HG02840 (cell line): ENCODE measurements around the gene AFF1.
"Not testable (repeated sequence)": the region's sequence is repeated elsewhere in the genome, so short reads cannot be mapped to it uniquely, and the experiment has no call there.

ENCODE experiments used
- ATAC-seq: cut with Tn5 transposase; IDR thresholded peaks from one replicate; pipeline ENCODE4 v1.9.1; 2021; ENCODE audit warnings: mild to moderate bottlenecking, moderate library complexity, moderate number of reproducible peaks; ENCODE audit not compliant: unreplicated experiment, low FRiP score

Gene AFF1

GRCh38 chr4:87007528-87008446 is 73.0 kb downstream of the AFF1 start:
- no peak for ATAC-seq

GRCh38 chr4:87009095-87009648 is 74.4 kb downstream of the AFF1 start:
- no peak for ATAC-seq

GRCh38 chr4:87010192-87010591 is 75.4 kb downstream of the AFF1 start:
- no peak for ATAC-seq

- no peak for ATAC-seq
These were observed 76.7 kb downstream of the AFF1 start for GRCh38 chr4:87011340-87012034.

GRCh38 chr4:87012265-87012953 is 77.6 kb downstream of the AFF1 start:
- ATAC-seq = peak; percentile 64

DNA sequence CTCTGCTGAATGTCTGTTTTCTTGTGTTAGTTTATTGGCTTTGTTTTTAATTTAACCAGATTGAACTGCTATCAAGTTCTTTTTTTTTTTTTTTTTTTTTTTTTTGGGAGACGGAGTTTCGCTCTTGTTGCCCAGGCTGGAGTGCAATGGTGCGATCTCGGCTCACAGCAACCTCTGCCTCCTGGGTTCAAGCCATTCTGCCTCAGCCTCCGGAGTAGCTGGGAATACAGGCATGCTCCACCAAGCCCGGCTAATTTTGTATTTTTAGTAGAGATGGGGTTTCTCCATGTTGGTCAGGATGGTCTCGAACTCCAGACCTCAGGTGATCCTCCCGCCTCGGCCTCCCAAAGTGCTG is 78.1 kb downstream of the AFF1 start:
- ATAC-seq = not testable (repeated sequence)

GRCh38 chr4:87014284-87014782 is 79.5 kb downstream of the AFF1 start:
- ATAC-seq = no peak

DNA sequence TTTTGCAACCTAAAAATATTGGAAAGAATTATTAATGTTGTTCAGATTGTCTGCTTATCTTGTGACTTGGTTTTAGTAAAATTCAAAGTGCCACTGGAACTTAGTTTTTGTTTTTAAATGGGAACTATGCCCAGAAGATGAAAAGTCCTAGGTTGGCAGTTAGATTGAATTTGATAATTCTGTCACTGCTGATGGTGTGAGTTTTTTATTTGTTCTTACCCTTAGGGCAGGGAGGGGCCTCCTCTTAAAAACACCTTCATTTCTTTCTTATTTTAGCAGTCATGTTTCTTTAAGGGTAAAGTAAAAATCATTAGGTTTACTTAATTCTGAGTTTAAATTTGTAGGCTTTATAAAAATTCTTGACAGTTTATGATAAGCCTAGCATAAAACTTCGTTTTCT is 80.6 kb downstream of the AFF1 start:
- ATAC-seq = no peak

GRCh38 chr4:87017580-87018342 is 83.0 kb downstream of the AFF1 start:
- ATAC-seq = no peak

DNA sequence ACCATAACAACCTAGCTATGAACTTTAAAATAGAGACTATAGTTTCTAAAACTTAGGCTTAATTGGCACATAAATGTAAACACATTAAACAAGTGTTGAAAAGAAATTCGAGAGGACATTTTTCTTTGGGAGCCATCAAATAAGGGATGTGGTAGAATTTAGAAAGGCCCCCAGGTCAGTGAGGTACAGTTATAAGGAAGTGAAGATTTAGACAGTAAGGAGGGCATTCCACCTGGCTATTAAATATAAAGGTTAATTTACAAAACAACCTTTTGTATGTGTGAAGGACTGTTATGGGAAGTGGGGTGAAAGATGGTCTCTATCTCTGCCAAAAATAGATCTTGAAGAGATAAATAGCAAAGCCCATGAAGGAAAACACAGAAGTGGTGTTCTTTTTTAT is 83.9 kb downstream of the AFF1 start:
- ATAC-seq = no peak

DNA sequence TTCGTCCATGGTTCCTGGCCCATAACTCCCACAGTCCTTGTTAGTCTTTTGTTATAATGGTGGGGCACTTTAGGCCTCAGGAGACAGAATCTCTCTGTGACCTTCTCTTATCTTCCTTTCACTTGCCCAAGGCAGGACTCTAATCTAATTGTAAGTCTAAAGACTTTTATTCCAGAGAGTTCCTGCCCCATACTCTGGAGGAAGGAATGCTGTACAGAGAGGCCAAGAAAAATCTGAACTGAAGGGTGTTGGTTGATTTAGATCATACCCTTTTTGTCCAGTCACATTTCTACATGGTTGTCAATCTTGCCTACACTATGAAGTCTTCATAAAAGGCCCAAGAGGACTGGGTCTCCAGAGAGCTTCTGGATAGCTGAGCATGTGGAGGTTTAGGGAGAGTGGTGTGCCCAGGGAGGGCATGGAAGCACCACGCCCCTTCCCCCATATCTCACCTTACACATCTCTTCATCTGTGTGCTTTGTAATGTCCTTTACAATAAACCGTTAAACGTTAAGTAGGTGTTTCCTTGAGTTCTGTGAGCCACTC is 84.5 kb downstream of the AFF1 start:
- no peak for ATAC-seq

DNA sequence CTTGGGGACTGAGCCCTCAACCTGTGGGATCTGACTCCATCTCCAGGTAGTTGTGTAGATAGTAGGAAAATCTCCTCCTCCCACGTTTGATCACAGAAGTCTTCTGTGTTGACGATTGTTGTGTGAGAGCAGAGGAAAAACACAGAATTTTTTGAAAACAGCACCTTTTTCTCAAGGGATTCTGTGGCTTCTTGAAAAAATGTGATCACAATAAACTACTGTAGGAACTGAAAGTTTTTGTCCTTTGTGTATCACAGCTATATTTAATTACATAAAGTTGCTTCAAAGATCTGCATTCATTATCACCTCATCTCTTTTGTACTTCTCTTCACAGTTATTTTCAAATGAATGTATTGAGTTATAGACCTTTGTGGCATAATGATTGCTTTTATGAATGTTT is 85.1 kb downstream of the AFF1 start:
- no peak for ATAC-seq

DNA sequence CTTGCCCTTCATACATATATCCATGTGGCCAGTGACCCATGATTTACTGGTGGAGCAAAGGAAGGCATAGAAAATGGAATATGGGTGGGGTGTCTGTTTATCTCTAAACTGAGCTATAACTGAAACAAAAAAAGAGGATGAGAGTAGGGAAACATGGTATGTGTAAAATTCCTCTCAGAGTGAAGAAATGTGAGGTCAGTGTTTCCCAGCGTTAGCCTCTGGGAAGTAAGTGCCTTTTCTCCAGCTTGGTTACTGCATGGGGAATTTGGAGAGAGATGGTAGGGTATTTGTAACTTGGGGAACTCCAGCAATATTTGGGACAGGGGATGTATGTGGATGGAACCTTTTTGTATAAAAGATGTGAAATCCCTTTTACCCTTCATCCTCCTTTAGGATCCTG is 89.4 kb downstream of the AFF1 start:
- no peak for ATAC-seq

- no peak for ATAC-seq
These were observed 90.3 kb downstream of the AFF1 start for GRCh38 chr4:87025023-87025613.

- ATAC-seq = no peak
These were observed 90.8 kb downstream of the AFF1 start for GRCh38 chr4:87025614-87026041.

DNA sequence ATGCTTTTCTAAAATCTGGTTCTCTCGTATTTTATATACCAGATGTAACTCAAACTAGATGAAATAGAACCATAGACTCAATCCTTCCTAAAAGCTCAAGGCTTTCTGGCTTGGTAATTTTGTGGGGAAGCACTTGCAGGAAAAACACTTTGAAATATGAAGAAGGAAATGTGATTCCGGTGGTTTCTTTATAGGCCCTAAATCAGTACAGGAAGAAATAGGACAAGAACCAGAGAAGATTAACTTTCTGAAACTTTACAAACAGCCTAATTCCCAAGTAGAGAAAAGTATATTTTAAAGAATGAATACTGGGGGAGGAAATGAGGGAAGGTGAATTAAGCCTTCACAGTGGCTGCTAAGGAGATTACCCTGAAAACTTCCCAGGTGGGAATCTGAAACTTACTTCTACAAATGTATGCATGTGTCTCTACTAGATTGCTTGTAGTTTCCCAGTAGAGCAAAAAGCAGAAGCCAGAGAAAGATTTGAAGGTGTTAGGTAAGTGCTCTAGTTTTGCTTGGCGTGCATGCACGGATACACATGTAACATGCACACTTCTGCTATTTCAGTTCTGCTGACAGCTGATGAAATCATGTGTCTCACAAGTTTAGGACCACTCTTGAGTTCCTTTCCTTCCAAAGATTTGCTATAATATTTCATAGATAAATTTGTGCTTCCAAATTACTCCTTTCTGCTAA is 92.1 kb downstream of the AFF1 start:
- peak; percentile 80 for ATAC-seq

GRCh38 chr4:87029356-87029755 is 94.5 kb downstream of the AFF1 start:
- ATAC-seq = no peak

GRCh38 chr4:87030124-87030523 is 95.3 kb downstream of the AFF1 start:
- no peak for ATAC-seq
